NCI-H1694 treated with DMSO at 0.1 percent for 48 hours (cell line): Measurements from ENCODE around the gene RALY.
"Not testable (repeated sequence)": the region's sequence is repeated elsewhere in the genome, so short reads cannot be mapped to it uniquely, and the experiment has no call there.

ENCODE experiments used
- DNase-seq: peaks from one replicate; lab custom pipeline; 2025; lab: John Stamatoyannopoulos, UW

The RALY gene

DNA sequence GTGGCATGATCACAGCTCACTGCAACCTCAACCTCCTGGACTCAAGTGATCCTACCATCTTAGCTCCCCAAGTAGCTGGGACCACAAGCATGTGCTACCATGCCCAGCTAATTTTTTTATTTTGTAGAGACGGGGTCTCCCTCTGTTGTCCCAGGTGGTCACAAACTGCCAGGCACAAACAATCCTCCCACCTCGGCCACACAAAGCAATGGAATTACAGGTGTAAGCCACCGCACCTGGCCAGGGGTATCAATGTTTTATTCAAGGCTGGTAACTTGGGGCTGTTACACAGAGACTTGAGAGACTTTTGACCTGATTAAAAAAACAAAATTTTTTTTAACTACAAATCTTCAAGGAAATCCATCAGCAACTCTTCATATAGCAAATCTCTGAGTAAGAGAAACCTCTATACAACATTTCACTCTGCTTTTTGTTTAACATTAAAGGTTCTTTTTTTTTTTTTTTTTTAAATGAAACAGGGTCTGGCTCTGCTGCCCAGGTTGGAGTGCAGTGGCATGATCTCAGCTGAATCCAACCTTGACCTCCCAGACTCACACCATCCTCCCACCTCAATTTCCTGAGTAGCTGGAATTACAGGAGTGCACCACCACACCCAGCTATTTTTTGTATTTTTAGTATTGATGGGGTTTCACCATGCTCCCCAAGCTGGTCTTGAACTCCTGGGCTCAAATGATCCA lies 112.4 kb downstream of the RALY start:
- no peak for DNase-seq

DNA sequence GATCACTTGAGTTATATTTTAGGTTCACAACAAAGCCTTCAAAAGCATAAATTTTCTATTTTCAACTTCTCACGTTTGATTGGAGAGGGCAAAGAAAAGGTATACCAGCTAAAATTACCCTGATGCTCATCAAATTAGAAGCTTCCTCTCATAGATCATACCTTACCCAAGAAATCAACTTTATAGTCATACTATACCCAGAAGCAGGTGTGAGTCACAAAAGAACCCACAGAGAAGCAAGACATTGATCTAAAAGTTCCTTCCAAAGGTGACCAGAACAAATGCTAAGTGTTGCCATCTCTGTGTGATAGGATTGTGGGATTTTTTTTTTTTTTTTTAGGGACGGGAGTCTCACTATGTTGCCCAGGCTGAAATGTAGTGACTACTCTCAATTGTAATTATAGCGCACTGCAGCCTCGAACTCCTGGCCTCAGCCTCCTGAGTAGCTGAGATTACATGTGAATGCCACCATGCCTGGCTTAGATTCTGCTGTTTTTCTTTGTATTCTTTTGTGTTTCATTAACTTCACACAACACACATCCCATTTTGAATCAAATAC lies 115.0 kb downstream of the RALY start:
- no peak for DNase-seq

DNA sequence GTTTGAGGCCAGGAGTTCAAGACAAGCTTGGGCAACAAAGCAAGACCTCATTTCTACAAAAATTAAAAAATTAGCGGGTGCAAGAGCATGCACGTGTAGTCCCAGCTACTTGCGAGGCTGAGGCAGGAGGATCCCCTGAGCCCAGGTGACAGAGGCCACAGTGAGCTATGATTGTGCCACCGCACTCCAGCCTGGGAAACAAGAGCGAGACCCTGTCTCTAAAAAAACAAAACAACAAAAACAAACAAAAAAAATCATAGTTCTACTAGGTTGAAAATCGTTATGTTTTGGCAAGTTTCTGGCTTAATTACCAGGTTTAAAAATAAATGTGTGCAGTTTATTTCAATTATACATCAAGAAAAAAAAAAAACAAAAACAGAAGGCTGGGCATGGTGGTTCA lies 115.7 kb downstream of the RALY start:
- no peak for DNase-seq

DNA sequence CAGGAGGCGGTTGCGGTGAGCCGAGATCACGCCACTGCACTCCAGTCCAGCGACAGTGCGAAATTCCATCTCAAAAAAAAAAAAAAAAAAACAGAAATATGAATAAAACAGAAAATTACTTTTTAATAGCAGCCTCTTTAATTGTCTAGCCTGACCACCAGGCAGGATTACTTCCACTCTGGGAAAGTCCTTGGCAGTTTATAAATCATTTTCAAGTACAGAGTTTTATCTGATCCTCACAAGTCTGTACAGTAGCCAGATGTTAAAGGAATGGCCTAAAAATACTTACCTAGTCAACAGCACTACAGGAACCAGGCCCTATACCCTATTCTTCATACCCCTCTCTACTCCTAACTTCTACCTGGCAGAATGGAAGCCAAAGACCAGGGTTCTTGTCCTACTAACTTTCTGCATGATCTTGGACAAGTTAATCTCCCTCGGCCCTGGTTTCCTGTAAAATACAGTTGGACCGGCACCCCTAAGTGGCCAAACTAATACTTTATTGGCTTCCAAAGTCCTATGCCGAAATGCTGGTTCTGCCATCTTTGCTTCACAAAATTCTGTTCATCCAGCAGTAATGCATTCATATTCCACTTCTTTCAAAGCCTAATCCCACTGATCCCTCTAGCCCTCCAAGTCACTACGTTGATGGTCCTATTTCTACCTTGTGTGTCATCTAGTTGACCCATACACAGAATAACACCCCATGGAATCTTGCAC lies 116.5 kb downstream of the RALY start:
- no peak for DNase-seq

DNA sequence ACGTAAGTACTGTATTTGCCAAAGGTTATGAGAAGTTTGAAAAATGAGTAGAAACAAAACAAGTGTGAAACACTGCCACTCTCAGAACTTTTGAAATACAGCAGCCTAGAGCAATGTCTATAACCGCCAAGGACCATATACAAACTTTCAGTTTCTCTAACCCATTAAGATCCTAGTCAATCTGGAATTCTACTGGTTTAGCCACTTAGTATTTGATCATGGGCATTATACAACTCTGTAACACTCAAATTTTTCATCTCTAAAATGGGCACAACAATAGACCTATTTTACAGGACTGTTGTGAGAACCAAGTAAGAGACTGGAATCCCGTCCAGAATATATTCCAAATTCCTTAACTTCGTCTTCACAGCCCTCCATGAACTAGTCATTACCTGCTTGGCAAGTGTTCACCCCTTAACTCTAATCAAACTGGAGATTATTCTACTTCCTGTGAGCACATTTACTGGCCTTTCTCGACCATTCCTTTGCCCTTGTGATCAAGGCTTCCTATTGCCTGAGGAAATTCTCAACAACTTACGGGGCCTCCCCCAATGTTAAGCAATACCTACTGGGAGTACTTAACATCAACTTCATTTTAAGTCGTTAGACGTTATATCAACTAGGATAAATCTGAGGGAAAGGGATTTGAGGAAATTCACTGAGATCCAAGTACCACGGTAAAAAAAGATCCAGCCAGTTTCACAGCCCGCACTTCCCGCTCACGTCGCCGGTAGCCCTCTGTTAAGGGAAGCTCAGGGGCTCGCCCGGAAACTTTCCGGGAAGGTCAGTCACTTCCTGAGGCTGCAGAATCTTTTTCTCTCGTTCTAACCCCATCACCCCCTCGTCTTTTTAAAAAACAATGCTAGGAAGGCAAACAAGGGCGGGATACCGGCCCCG lies 117.3 kb downstream of the RALY start:
- DNase-seq, result no peak

DNA sequence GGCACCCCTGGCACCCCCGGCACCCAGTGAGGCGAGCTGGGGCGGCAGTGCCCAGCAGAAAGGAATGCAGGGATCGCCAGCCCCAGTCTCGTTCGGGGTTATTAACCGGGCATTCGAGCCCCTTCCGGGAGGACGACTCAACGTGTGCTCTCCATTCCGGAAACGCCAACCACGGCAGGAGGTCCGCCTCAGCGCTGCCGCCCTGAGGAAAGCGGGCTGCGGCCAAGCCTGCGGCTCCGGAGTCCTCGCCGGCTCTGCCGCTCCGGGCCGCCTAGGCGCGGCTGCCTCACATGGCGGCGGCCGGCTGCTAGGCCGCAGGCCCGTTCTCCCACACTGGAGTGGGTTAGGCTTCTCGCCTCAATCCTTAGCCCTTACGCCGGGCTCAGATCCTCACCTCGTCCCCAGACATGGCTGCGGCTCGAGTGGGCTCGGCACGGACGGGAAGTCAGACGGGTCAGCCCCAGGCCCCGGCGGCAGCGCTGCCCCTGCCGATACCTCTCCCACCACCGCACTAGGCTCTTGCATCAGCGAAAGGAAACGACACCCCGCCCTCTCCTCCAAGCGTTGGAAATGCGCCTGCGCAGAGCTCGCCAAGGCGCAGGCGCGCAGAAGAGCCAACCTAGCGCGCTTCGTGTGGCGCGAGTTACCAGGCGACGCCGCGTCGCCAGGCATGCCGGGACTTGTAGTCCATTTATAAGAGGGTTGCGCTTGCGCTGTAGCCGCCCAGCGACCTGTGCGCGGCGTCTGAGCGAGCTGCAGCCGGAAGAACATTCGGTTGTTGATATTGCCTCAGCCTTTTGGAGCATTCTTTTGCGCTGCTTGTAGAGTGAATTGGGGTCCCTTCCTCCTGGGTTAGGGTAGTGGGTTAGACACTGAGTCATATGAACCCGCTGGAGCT lies 118.2 kb downstream of the RALY start, which contains the start of gene EIF2S2:
EIF2S2 (minus strand) TSS at position 542 of the 898 bp plus-strand sequence; CDS start at position 409, 133 bp downstream.
- DNase-seq, result peak; percentile 93

DNA sequence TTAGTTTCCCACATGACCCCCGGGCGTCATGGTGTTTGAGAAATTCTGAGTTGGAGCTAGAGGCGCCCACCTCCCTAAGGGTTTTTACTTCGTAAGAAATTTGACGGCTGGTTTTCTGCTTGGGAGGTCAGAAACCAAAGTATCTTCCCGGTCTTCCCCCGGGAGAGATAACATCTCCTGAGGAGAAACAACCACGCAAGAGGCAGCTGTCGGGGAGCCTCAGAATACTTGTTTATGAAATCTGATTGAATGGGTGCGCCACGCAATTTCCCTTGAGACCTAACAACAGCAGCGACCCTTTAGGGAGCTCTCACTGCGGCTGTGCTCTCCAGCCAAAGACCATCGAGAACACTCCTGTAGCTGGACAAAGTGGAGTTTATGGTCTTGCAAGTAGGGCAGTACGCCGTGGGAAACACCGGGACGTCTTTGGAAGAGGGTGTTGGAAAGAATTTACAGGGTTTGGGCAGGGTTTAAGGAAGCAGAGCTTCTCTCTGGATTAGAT lies 118.9 kb downstream of the RALY start:
- no peak for DNase-seq

DNA sequence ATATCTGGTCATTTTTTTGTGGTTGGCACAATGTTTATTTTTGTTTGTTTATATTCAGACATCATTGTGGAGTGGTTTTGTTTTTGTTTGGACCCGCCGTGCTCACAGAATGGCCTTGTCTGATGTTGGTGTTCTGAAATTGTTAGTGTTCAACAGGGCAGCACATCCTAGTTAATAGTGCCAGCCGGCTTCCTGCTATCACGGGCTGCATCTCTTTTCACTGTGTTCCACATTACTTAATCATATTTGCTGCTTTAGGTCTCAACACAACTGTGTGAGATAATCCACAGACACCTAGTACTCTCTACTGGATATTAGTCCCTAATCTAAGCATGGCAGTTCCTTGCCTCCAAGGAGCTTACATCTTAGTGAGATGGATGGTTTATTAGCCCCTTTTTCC lies 121.1 kb downstream of the RALY start:
- no peak for DNase-seq

DNA sequence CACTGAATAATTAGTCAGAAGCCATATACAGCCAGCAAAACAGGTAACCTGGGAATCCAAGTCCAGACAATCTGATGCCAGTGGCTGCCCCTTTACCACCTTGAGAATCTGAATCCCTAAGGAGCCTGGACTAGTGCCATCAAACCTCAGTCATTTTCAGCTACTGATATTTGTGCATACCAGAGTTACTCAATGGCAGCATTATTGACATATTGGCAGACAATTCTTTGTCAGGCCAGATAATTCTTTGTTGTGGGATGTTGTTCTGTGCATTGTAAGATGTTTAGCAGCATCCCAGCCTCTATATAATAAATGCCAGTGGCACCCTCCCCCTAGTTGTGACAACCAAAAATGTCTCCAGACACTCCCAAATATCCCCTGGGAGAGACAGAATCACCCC lies 121.5 kb downstream of the RALY start:
- DNase-seq, result no peak

DNA sequence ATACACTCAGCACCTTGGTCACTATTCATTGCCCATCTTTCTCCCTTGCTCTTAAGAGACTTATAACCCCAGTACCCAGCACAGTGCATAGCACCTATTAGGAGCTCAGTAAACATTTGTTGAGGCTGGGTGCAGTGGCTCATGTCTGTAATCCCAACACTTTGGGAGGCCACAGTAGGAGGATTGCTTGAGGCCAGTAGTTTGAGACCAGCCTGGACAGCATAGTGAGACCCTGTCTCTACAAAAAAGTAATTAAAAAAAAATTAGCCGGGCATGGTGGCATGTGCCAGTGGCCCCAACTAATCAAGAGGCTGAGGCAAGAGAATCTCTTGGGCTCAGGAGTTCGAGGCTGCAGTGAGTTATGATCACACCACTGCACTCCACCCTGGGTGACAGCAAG lies 126.5 kb downstream of the RALY start:
- no peak for DNase-seq

DNA sequence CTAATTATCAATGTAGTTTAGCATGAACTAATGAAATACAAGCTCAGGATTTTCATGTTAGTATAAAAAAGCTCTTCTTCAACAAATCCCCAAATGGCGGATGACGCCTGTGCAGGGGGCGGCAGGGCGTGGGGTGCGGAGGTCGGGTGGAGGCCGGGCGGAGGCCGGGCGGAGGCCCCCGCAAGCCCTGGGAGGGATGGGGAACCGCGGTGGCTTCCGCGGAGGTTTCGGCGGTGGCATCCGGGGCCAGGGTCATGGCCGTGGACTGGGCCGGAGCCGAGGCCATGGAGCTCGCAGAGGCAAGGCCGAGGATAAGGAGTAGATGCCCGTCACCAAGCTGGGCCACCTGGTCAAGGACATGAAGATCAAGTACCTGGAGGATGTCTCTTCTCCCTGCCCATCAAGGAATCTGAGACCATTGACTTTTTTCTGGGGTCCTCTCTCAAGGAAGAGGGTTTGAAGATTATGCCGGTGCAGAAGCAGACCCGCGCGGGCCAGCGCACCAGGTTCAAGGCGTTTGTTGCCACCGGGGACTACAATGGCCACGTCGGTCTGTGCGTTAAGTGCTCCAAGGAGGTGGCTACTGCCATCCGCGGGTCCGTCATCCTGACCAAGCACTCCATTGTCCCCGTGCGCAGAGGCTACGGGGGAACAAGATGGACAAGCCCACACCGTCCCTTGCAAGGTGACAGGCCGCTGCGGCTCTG lies 128.7 kb downstream of the RALY start:
- DNase-seq, result no peak

DNA sequence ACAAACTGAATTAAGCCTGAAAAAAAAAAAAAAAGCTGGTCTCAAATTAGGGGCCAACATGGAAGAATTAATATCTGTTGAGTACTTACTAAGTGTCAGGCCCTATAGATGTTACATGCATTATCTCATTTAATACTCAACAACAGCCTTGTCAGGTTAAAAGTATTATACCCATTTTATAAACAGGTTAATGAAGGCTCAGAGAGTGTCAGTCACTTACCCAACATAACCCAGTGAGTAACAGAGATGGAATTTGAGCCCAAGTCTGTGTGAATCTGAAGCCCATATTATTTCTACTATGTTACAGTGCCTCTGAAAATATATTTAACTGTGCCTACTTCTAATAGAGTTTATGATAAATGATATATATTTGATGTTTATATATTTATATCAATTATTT lies 129.6 kb downstream of the RALY start:
- no peak for DNase-seq

DNA sequence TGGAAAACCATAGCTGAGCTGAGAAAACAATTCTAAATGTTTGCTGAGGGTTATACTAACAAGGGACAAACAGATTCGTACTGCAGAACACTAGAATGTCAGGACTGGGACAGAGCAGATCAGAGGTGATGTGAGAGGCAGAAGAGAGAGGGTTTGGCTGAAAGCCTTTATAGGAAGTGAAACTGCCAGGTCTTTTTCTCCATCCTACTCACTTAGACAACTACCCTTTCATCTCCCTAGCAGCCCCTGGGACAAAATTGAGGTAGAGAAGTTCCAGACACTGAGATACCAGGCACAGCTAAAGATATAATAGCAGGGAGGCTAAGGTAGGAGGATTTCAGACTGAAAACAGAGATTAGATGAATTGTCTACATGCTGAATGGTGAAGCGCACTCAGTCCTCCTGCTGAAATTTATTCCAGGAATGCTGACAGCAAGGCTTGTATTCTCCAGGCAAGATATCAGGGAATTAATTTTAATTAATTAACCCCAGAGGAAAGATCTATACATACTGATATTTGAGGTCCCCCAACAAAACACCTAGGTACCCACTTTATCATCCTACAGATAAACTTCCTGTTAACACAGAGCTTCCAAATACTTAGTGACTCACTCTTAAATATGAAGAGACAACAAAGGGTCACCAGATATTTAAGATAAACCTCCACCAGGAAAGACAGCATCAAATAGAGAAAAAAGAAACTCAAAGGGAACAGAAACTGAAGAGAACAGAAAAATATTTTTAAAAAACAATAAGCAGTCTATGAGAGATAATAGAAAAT lies 130.9 kb downstream of the RALY start:
- no peak for DNase-seq

DNA sequence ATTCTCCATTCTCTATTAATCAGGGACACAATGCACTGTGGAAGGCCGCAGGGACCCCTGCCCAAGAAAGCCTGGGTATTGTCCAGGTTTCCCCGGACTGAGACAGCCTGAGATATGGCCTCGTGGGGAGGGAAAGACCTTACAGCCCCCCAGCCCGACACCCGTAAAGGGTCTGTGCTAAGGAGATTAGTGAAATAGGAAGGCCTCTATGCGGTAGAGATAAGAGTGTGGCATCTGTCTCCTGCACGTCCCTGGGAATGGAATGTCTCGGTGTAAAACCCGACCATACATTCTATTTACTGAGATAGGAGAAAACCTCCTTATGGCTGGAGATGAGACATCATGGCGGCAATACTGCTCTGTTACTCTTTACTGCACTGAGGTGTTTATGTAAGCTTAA lies 134.1 kb downstream of the RALY start:
- DNase-seq, result no peak

DNA sequence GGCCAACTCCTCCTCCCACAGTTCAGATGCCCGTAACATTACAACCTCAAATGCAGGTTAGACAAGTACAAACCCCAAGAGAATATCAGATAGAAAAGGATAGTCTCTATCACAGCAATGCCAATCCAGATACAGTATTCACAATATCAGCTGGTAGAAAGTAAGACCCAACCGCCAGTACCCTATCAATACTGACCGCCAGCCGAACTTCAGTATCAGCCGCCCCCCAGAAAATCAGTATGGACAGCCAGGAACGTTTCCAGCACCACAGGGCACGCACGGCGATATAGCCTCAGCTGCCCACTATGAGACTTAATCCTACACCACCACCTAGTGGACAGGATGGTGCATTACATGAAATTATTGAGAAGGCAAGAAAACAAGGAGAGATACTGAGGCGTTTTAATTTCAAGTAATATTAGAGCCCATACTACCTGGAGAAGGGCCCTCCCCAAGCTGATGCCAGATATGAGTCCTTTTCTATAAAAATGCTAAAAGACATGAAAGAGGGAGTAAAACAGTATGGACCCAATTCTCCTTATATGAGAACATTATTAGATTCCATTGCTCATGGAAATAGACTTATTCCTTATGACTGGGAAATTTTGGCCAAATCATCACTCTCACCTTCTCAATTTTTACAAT lies 135.9 kb downstream of the RALY start:
- DNase-seq, result peak; percentile 52

DNA sequence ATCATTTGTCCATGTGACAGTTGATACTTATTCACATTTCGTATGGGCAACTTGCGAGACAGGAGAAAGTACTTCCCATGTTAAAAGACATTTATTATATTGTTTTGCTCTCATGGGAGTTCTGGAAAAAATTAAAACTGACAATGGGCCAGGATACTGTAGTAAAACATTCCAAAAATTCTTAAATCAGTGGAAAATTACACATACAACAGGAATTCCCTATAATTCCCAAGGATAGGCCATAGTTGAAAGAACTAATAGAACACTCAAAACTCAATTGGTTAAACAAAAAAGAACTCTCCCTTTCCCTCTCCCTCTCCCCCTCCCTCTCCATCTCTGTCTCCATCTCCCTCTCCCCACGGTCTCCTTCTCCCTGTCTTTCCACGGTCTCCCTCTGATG lies 137.8 kb downstream of the RALY start:
- no peak for DNase-seq

DNA sequence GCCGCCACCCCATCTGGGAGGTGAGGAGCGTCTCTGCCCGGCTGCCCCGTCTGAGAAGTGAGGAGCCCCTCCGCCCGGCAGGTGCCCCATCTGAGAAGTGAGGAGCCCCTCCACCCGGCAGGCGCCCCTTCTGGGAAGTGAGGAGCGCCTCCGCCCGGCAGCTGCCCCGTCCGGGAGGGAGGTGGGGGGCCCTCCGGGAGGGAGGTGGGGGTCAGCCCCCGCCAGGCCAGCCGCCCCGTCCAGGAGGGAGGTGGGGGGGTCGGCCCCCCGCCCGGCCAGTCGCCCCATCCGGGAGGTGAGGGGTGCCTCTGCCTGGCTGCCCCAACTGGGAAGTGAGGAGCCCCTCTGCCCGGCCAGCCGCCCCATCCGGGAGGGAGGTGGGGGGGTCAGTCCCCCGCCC lies 138.8 kb downstream of the RALY start:
- not testable (repeated sequence) for DNase-seq

DNA sequence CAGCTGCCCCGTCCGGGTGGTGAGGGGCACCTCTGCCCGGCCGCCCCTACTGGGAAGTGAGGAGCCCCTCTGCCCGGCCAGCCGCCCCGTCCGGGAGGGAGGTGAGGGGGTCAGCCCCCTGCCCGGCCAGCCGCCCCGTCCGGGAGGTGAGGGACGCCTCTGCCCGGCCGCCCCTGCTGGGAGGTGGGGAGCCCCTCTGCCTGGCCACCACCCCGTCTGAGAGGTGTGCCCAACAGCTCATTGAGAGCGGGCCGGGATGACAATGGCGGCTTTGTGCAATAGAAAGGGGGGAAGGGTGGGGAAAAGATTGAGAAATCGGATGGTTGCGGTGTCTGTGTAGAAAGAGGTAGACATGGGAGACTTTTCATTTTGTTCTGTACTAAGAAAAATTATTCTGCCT lies 139.2 kb downstream of the RALY start:
- not testable (repeated sequence) for DNase-seq

DNA sequence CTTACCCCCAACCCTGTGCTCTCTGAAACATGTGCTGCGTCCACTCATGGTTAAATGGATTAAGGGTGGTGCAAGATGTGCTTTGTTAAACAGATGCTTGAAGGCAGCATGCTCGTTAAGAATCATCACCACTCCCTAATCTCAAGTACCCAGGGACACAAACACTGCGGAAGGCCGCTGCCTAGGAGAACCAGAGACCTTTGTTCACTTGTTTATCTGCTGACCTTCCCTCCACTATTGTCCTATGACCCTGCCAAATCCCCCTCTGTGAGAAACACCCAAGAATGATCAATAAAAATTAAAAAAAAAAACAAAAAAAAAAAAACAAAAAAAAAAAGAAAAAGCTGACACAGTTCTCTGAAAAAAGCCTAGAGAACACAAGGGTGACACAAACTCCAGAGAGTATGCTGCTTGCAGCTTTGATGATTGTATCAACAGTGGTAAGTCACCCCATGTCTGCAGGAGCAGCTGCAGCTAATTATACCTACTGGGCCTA lies 139.7 kb downstream of the RALY start:
- DNase-seq, result not testable (repeated sequence)
